NCI-H1417 treated with DMSO at 0.1 percent for 48 hours (cell line): Measurements from ENCODE around the gene APOL1.
A peak's percentile ranks its signal among the peaks of the same experiment; 100 is the strongest.
"Not testable (repeated sequence)": the region's sequence is repeated elsewhere in the genome, so short reads cannot be mapped to it uniquely, and the experiment has no call there.

ENCODE experiments used
- DNase-seq: peaks from one replicate; lab custom pipeline; 2025; lab: John Stamatoyannopoulos, UW

APOL1 gene

GRCh38 chr22:36225333-36225922 lies 27.5 kb upstream of the APOL1 start:
- no peak for DNase-seq

DNA sequence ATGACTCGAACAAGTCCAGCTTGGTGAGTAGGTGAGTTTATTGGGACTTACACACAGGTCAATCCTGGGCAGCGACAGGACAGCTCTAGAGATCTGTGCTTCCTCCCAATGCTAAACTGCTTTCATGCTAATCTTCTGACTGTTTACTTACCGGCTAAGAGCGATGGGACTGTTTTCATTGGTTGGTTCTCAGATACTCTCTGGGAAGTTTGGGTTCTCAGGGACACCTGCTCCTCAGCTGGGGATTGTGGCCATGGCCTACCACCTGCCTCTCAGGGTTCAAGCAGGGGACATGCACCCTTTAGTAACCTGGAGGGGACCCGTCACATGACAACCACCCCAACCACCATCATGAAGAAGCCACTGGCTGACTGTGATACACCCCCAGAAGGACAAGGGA lies 26.7 kb upstream of the APOL1 start:
- DNase-seq, result no peak

GRCh38 chr22:36227396-36227795 lies 25.5 kb upstream of the APOL1 start:
- no peak for DNase-seq

- no peak for DNase-seq
These were observed 25.1 kb upstream of the APOL1 start for GRCh38 chr22:36227806-36228205.

DNA sequence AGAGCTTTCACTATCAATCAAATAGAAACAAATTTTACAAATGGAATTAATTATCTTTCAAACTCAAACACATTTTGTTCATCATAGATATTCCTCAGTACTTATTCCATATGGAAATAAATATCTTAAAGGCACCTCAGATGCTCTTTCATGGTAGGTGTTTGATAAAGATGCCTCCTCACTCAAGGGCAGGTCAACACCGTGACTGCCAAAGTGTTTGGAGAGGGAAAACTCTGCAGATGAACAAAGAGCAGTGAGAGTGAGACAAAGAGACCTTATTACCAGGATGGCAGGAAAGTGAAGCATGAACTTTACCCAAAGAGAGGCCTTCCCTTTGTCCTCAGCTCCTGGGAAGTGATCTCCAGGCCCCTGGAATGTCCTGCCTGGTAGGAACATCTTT lies 24.6 kb upstream of the APOL1 start:
- DNase-seq, result not testable (repeated sequence)

DNA sequence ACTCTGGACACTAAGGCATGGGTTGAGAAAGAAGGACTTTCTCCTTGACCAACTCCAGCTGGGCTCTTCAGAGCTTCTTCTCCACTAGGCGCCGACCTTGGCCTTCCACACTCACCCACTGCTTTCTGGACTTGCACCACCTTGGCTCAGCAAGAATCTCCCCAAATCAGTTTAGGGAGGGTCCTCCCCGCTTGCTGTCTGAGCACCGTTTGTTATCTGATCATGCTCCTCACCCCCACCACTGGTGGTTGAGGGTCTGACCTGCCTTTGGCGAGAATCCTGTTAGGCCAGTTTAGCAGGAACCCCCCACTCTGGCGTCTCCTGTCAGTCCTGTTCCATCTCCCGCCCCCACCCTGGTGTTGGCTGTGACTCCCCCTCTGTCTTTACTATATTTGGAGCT lies 24.0 kb upstream of the APOL1 start:
- DNase-seq, result no peak

DNA sequence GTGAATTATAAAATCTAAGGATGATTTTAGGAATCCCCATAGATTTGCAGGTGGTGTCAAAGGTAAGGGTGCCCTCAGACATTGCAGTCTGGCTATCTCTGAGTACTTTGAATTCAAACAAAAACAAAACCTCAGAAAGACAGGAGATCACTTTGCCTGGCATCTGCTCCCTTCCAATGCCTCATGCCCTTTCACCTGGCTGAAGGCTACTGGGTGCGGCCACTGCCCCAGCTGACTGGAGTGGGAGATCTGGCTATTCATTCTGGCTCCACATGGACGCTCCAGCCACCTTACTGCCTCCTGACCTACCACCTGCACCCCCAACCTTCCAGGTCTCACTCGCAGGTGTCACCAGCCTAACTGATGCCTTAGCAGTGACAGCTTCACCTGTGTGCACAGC lies 23.3 kb upstream of the APOL1 start:
- DNase-seq, result not testable (repeated sequence)

GRCh38 chr22:36231051-36231450 lies 21.9 kb upstream of the APOL1 start:
- DNase-seq, result not testable (repeated sequence)

GRCh38 chr22:36232715-36233401 lies 20.1 kb upstream of the APOL1 start:
- no peak for DNase-seq

GRCh38 chr22:36233796-36234195 lies 19.1 kb upstream of the APOL1 start:
- DNase-seq, result no peak

GRCh38 chr22:36234213-36234612 lies 18.7 kb upstream of the APOL1 start:
- DNase-seq, result no peak

DNA sequence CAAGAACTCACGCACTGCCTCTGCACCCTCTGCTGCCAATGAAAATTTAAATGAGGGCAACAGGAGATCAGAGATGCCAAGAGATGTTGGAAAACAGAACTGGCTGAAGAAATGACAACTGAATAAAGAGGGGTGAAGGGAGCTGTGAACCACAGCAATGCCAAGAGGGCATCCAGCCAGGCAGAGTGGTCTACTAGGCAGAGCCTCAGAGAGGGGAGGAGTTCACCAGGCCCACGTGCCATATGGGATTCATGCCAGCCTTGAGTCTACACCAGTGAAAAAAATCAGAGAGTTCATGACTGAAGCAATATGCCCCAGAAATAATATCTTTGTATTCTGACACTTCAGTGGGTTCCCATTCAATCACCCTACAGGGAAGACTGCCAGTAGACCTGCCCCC lies 18.0 kb upstream of the APOL1 start:
- DNase-seq, result no peak

- no peak for DNase-seq
These were observed 17.3 kb upstream of the APOL1 start for GRCh38 chr22:36235585-36235984.

DNA sequence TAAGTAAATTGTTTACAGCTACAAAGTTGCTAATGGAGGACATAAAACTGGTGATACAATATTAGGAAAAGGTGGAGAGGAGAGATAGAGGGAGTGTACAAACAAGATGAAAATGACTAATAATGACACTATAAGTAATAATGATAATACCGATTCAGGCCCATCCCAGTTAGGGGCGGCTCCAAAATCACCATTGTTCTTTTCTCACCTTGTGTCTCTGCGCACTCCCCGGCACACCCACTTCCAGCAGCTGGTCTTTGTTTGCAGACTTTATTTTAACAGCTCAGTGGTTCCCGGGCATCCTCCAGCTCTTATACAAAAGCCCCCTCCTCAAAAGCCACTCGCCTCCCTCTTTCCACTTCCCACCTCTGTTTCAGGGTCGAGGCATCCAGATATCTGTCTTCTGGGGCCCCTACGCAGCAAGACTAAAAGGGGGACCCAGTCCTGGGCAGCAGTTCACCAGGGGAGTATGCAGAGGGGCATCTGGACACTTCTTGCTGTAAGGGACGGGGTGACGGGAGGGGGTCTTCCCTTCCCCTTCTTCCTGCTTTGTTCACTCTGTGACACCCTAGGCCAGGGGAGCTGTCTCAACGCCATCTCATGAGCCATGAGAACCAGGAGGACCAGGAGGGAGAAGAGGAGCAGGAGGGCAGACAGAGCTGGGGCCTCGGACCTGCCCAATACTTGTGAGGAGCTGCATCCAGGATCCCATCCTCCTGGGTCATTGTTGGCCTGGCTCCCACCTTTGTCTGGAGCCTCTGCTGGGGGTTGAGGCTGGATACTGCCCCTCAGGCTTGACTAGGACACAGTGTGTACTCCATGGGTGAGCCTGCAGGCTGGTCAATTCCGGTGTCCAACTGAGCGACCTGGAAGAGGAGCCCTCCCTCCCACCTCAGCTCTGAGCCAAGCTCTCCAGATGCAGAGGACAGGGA lies 16.3 kb upstream of the APOL1 start:
- no peak for DNase-seq

GRCh38 chr22:36237462-36238372 lies 15.2 kb upstream of the APOL1 start:
- no peak for DNase-seq

- DNase-seq, result no peak
These were observed 14.4 kb upstream of the APOL1 start for GRCh38 chr22:36238373-36239149.

DNA sequence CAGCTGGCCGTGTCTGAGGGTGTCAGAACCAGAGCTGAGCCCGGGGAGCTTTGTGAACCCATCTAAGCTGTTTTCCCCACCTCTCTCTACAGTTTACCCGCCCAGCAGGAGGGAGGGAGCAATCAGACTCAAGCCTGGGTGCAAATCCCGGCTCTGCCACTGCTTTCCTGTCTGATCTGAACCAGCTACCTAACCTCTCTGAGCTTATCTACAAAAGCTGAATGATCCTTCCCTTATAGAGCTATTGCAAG lies 13.9 kb upstream of the APOL1 start:
- no peak for DNase-seq

- peak; percentile 57 for DNase-seq
These were observed 13.3 kb upstream of the APOL1 start, which contains the start of gene APOL2 for GRCh38 chr22:36239401-36240171. TSS of gene APOL2 (minus strand) at chr22:36239527. CDS start at chr22:36233162, 6,365 bp downstream.

GRCh38 chr22:36243986-36244385 lies 8.9 kb upstream of the APOL1 start:
- no peak for DNase-seq
